Stimulated activated CD4-positive, alpha-beta T cell treated with anti-CD3 and anti-CD28 coated beads, TNF-alpha, amount 100 ng/mL, for 48 hours (primary cell): ENCODE measurements around the gene STIL.
"Not testable (repeated sequence)": the region's sequence is repeated elsewhere in the genome, so short reads cannot be mapped to it uniquely, and the experiment has no call there.

Source experiments
- DNase-seq, 3 donors: peaks; one replicate each; pipeline ENCODE4 v3.0.0-alpha.2; 2020; ENCODE audit warnings: low read depth in 3 of 3

The STIL gene

DNA sequence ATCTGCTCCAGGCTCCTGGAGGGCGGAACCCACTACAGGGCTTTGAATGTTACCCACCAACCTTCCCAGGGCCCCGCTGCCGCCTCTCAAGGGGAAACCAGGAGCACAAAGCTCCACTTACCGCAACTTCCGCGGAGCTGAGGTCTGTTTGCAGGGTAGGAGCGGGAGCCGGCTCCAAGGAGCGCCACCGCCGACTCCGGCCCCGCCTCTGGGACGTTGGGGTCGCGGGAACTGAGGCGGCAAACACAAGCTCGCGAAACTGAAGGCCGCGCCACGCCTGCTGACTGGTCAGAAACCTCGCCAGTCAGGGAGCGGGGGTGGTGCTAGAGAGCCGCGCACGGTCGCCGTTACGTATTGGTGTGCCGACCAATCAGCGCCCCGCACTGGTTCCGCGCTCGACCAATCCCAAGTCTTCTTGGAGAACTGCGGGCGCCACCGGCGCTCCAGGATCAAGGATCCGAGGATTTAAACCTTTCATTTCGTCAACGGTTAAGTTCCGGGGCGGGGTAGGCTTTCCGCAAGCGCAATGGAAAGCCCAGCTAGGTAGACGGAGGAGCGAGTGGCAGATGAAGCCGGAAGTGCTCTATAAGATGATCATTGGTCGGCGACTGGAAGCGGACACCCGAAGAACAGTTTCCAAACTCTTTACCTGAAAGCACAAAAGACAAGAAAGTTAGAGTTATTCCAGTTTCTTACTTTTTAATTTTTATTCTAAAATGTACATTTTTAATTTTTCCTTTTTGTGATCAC, at the start of gene STIL:
Gene STIL, minus strand, starts transcription at position 233 of the 750 bp plus-strand sequence. CDS start 3,828 bp downstream, outside the sequence.
- DNase-seq = peak; percentile 96 to 98 (median 97)

DNA sequence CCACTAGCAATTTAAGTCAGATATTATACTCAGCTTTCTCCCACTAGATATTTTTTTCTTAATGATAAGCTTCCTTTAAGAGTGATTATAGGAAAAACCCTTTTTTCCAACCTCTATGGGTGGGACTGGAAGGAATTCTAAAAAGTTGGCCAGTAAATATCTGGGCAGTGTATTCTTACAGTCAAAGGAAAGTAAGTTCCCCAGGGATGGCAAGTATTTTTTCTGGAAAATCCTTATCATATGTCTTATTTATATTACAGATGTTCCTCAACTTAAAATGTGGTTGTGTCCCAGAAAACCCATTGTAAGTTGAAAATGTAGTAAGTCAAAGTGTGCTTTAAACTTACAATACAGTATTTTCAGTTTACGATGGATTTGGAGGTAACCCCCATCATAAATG, 48.9 kb upstream of the STIL start:
- no peak for DNase-seq

DNA sequence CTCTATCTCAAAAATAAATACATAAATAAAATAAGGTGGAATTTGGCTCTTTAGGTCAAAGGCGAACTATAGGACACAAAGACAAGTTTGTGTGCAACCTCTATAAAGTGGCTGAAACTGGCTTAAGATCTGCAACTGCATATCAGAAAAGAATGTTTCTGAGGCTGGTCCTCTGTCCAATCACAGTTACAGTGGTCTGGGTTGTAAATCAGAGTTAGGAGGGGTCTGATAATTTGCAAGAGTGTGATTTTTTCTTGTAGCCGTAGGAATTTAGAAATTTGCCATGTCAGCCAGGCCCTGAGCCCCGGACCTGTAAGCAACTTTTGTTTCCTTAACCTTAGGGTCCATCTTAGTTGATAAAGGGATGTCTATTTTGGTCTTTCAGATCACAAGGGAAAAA, 47.4 kb upstream of the STIL start:
- no peak for DNase-seq

GRCh38 chr1:47351305-47351704, 37.4 kb upstream of the STIL start:
- no peak for DNase-seq

GRCh38 chr1:47348246-47348645, 34.3 kb upstream of the STIL start:
- DNase-seq = no peak

DNA sequence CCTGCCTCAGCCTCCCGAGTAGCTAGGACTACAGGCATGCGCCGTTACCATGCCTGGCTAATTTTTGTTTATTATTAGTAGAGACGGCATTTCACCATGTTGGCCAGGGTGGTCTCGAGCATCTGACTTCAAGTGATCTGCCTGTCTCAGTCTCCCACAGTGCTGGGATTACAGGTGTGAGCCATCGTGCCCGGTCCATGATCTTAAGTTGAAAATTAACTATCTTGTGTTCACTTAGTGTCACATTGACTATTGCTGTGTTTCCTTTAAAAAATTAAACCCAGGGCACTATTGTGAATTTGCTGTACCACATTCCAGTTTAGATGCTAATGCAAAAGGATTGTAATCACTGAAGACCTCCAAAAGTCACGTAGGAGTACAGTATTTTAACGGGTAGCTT, 33.8 kb upstream of the STIL start:
- DNase-seq = no peak

GRCh38 chr1:47346979-47347378, 33.0 kb upstream of the STIL start:
- not testable (repeated sequence) for DNase-seq

- DNase-seq = no peak
Observed at GRCh38 chr1:47340227-47340626, 26.3 kb upstream of the STIL start.

DNA sequence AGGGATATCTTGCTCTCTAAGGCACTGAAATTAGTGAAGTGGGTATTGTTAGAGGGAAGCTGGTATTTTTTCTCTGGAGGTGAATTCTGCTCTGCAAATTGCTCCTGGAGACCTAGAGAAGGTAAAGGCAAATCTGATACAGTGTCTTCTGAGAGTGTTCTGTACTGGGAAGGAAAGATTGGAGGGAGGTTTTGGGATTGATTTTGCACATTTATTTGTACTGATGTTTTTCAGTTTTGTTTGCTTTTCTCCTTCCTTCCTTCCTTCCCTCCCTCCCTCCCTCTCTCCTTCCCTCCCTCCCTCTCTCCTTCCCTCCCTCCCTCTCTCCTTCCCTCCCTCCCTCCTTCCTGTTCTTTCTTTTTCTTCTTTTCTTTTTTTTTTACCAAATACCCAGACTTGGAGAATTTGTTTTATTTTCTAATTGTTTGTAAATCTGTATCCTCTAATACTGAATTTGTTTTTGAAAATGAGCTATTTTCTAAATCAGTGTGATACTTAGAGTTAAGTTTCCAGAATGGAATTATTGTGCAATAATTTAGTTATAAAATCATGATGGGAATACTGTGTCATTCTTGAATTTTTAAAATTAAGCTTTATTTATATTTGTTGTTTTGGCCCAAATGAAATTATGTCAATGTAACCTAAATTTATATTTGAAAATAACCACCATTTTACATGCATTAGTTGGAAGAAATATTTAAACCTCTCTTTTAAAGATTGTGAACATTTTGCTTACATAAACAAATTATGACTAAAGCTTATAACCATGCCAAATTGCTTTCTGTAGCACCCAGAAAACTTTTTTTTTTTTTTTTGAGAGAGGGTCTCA, 24.5 kb upstream of the STIL start:
- DNase-seq = no peak

DNA sequence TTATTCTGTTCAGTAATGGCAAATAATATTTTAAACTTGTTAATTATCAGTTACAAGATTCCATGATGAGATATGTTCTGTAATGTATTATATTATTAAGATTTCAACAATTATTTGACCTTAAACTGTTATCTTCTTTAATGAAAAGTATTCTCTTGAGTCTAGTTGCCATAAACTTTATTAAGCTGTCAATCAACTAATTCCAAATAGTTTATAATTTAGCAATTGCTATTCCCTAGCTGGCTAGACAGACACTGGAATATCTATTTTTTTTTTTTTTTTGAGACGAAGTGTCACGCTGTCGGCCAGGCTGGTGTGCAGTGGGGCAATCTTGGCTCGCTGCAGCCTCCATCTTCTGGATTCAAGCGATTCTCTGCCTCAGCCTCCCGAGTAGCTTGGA, 23.4 kb upstream of the STIL start:
- DNase-seq = no peak

GRCh38 chr1:47334765-47335435, 21.0 kb upstream of the STIL start:
- DNase-seq = no peak

GRCh38 chr1:47333922-47334764, 20.2 kb upstream of the STIL start:
- peak; percentile 43 to 70 (median 54) for DNase-seq

DNA sequence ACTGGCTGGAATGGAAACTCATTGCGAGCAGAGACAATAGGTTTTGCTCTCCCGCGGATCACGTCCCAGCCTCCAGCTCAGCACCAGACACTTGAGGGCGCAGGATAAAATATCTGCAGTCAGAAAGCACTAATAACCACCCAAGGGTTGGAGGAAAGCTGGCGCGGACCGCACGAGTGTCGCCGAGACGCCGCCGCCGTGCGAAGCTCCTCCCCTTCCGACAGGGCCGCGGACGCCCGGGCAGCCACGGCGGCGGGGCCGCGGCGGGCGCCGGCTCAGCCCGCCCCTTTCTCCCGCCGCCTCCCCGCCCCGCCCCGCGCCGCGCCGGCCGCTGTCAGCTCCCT, 19.6 kb upstream of the STIL start, which contains the start of gene CMPK1:
Gene CMPK1, plus strand, starts transcription at position 213 of the 344 bp plus-strand sequence. CDS start 156 bp downstream, outside the sequence.
- peak; percentile 50 to 77 (median 61) for DNase-seq

GRCh38 chr1:47332779-47333577, 19.0 kb upstream of the STIL start:
- no peak for DNase-seq

GRCh38 chr1:47331875-47332274, 17.9 kb upstream of the STIL start:
- DNase-seq = no peak

DNA sequence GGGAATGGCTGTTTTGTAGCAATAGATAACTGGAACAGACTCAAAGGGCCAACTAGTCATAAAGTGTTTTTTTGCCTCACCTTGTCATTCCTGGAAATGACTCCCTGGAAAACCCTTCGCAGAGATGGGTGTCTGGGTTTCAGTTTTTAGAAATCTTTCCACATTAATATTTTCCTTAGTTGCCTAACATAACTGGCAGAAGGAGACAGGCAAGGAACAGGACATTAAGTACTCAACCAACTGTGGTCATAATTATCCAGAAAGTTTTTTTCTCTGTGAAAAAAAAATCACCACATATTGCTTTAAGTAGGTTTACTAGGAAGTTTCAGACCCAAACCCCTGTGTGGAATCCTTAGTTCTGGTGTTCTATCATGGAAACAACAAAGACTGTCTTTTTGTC, 16.3 kb upstream of the STIL start:
- DNase-seq = no peak

DNA sequence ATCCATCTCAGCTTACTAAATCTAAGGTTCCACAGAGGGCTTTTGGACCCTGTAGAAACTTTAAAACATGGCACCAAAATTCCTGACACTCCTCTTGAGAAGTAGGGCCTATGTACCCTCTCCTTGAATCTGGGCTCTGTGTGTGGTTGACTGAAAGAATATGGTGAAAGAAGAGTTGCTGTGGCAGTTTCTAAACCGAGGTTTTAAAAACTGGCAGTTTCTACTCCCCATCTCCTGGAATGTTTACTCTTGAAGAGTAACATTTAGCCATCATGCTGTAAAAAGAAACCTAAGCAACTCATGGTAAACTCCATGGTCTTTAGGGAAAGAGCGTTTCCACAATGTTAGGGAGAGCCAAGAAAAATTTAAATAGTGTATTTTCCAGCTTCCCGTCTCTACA, 15.0 kb upstream of the STIL start:
- no peak for DNase-seq

- DNase-seq = no peak
Observed at GRCh38 chr1:47326271-47326670, 12.3 kb upstream of the STIL start.

DNA sequence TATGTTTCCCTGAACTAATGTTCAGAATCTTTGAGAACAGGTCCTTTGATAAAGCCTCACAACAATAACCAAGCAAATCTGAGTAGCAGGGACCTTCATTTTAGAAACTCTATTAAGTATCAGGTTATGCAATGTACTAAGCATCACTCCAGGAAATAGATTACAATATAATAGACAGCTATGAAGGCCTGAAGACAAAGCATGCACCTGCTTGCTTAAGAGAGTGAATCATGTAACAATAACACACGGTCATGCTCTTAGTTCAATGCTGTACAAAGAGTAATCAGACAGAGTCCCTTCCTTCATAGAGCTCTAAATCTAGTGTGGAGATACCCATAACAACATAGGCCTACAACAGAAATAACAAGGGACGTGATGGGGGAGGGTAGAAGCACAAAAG, 11.6 kb upstream of the STIL start:
- DNase-seq = no peak

DNA sequence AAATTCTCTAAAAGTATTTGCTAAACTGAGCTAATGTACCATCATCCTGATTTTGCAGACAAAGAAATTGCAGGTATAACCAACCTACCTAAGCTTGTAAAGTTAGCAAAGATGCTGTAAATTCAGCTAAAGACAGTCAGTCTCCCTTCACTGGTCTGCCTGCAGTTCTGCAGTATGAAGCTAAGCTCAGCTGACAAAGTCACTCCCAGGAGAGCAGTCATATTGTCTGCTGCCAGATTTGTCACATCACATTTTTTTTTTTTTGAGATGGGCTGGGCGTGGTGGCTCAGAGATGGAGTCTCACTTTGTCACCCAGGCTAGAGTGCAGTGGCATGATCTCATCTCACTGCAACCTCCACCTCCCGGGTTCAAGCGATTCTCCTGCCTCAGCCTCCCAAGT, 10.7 kb upstream of the STIL start:
- no peak for DNase-seq

- DNase-seq = no peak
Observed at GRCh38 chr1:47323599-47324031, 9.7 kb upstream of the STIL start.
